Calu3 (cell line): ENCODE results near the gene HAS3. TPM values are rescaled to one million over a fixed set of nuclear protein-coding genes. Genes with fewer than 3 reads are reported as not detected.

Experiments
- BruUV-seq: library from RNA; stranded (reverse); fragments of 400-500 nt; replicated peaks from 2 replicates; lab custom pipeline; 2021; lab: Mats Ljungman, UMichigan
- CTCF ChIA-PET: fragments of 300-600 bp; sonication (Branson Sonifier 250); formaldehyde crosslinking; loops from one replicate; lab custom pipeline; 2022; ENCODE audit warnings: antibody characterized with exemption; lab: Charles Lee
- DNase-seq: peaks from one replicate; pipeline ENCODE4 v3.0.0; 2022
- H3K27ac Mint-ChIP-seq: one replicate; pipeline ENCODE4 v1.8.0; 2022; ENCODE audit warnings: mixed read lengths; ENCODE audit not compliant: unreplicated experiment
- H3K27me3 Mint-ChIP-seq: one replicate; pipeline ENCODE4 v1.8.0; 2022; ENCODE audit warnings: mixed read lengths; ENCODE audit not compliant: unreplicated experiment
- H3K36me3 Mint-ChIP-seq: one replicate; pipeline ENCODE4 v1.8.0; 2022; ENCODE audit warnings: mild to moderate bottlenecking, moderate library complexity, mixed read lengths; ENCODE audit not compliant: insufficient read depth, unreplicated experiment
- H3K4me1 Mint-ChIP-seq: one replicate; pipeline ENCODE4 v1.8.0; 2022; ENCODE audit warnings: mild to moderate bottlenecking, low read depth, mixed read lengths; ENCODE audit not compliant: unreplicated experiment
- H3K4me3 Mint-ChIP-seq: one replicate; pipeline ENCODE4 v1.8.0; 2022; ENCODE audit warnings: mild to moderate bottlenecking, low read depth, moderate library complexity, mixed read lengths; ENCODE audit not compliant: unreplicated experiment
- H3K9me3 Mint-ChIP-seq: one replicate; pipeline ENCODE4 v1.8.0; 2022; ENCODE audit warnings: low read depth, mixed read lengths; ENCODE audit not compliant: unreplicated experiment
- CTCF ChIP-seq: fragments of 200-600 bp; IDR thresholded peaks from one replicate; pipeline ENCODE4 v1.8.0; 2022; ENCODE audit warnings: antibody characterized with exemption; ENCODE audit not compliant: unreplicated experiment
- intact Hi-C: fragments of 100-400 bp; cut with micrococcal nuclease; formaldehyde crosslinking; loops from one replicate; pipeline ENCODE4 v1.10.0; 2022; ENCODE audit not compliant: unreplicated experiment
- total RNA-seq: library from RNA; stranded (reverse); gene quantifications from 2 replicates; pipeline ENCODE4 v1.2.3, GENCODE V29; 2022

The HAS3 gene
- total RNA-seq, 1 experiment from 2014 or later: 33.2 TPM

DNA sequence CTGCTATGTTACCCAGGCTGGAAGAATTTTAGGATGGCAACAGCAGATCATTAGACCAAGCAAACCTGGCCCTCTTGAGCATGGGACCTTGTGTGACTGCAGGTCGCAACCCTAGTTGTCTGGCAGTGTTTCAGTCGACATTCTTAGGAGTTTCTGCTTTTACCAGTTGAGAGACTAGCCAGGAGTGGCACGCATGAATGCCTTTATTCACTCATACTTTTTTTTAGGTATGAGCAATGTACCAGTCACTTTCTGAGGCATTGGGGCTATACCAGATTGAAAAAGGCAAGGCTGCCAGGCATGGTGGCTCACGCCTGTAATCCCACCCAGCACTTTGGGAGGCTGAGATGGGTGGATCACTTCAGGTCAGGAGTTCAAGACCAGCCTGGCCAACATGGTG, 28.2 kb upstream of the HAS3 start:
- BruUV-seq: no TSS peak
- intact Hi-C loops: no loop called here
- CTCF ChIA-PET: no interaction called here
- no peak overlapping the region for H3K27ac Mint-ChIP-seq
- DNase-seq: no peak
- peaks cover 13% of the 10 kb centered on the region for H3K36me3 Mint-ChIP-seq
- no peaks in the 10 kb centered on the region for H3K9me3 Mint-ChIP-seq
- no peak overlapping the region for H3K4me3 Mint-ChIP-seq
- H3K27me3 Mint-ChIP-seq: no peaks in the 10 kb centered on the region
- H3K4me1 Mint-ChIP-seq: peaks cover 32% of the 10 kb centered on the region
- TF ChIP-seq CTCF: no peak

DNA sequence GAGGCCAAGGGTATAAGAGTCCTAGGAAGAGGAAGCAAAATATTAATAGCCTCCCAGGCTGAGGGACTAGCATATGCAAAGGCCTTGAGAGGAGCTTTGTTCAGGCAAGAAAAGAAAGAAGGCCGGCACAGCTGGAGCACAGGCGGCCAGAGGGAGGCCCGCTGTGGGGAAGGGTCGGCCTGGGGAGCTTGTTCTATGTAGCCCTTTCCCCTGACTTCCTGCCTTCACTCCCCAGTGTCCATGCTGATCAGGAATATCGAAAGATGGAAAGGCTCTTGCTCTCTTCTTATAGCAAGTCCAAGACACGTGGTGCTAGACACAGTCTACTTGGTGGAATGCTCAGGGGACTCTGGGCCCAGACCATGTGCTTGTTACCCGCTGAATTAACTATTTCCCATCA, 27.4 kb upstream of the HAS3 start:
- Mint-ChIP-seq H3K27ac (no peak overlapping the region), H3K27me3 (no peaks in the 10 kb centered on the region), H3K9me3 (no peaks in the 10 kb centered on the region), H3K4me3 (no peak overlapping the region), H3K36me3 (peaks cover 12% of the 10 kb centered on the region), H3K4me1 (peaks cover 24% of the 10 kb centered on the region)
- intact Hi-C loops: no loop called here
- TF ChIP-seq CTCF: no peak
- DNase-seq: no peak
- no TSS peak for BruUV-seq
- CTCF ChIA-PET: no interaction called here

DNA sequence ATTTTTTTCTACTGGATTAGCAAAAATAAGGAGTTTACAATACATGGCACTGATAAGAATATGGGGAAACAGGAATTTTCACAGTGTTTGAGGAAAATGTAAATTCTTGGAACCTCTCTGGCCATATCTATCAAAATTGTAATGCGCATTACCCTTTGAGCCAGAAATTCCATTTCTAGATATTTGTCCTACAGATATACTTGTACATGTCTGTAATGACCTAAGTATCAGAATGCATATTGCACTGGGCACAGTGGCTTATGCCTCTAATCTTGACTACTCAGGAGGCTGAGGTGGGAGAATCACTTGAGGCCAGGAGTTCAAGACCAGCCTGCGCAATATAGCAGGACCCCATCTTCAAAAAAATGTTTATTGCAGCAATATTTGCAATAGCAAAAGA, 25.8 kb upstream of the HAS3 start:
- Mint-ChIP-seq H3K4me3 (no peak overlapping the region), H3K27me3 (no peaks in the 10 kb centered on the region), H3K36me3 (peaks cover 5% of the 10 kb centered on the region), H3K27ac (no peak overlapping the region), H3K4me1 (peaks cover 9% of the 10 kb centered on the region), H3K9me3 (no peaks in the 10 kb centered on the region)
- no peak for DNase-seq
- CTCF ChIA-PET: no interaction called here
- intact Hi-C loops: no loop called here
- TF ChIP-seq CTCF: no peak
- BruUV-seq: no TSS peak

DNA sequence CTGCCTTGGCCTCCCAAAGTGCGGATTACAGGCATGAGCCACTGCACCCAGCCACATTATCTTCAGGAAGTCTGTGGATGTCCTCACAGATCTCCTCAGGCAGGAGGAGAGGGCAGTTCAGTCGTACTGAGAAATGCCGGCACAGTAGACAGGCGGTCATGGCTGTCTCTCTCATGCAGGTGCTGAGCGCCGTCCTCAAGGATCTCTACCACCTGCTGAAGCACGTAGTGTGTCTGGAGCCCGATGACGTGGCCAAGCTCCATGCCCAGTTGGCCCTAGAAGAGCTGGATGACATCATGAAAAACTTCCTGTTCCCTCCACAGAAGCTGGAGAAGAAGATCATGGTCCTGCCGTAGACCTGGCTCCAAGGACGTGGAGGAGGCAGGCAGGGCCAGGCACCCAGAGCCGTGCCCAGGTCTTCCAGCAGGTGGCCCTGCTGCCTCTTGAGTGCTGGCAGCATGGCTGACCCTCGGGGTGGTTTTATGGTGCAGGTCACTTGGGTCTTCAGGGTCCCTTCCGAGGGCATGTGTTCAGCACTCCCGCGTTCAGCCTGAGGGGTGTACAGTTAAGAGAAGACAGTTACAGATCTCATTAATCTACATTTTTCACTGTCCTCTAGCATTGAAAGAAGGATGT, 22.0 kb upstream of the HAS3 start:
- BruUV-seq: no TSS peak
- no peak for TF ChIP-seq CTCF
- Mint-ChIP-seq H3K27ac (no peak overlapping the region), H3K4me1 (peaks cover 19% of the 10 kb centered on the region), H3K27me3 (no peaks in the 10 kb centered on the region), H3K4me3 (no peak overlapping the region), H3K36me3 (no peaks in the 10 kb centered on the region), H3K9me3 (no peaks in the 10 kb centered on the region)
- no peak for DNase-seq
- intact Hi-C loops: no loop called here
- CTCF ChIA-PET: no interaction called here
